Loucy (cell line): ENCODE data around the gene GRHL3.

Source experiments
- CTCF ChIP-seq: fragments of 200-600 bp; sonication (generic); conservative IDR thresholded peaks from 2 replicates; pipeline ENCODE4 v1.5.1; 2014; ENCODE audit warnings: mild to moderate bottlenecking, antibody characterized with exemption, low read length
- EZH2phosphoT487 ChIP-seq: fragments of 200-600 bp; IDR thresholded peaks from 2 replicates; pipeline ENCODE4 v1.6.1; 2018; ENCODE audit warnings: antibody characterized with exemption, mild to moderate bottlenecking, moderate library complexity, borderline replicate concordance

DNA sequence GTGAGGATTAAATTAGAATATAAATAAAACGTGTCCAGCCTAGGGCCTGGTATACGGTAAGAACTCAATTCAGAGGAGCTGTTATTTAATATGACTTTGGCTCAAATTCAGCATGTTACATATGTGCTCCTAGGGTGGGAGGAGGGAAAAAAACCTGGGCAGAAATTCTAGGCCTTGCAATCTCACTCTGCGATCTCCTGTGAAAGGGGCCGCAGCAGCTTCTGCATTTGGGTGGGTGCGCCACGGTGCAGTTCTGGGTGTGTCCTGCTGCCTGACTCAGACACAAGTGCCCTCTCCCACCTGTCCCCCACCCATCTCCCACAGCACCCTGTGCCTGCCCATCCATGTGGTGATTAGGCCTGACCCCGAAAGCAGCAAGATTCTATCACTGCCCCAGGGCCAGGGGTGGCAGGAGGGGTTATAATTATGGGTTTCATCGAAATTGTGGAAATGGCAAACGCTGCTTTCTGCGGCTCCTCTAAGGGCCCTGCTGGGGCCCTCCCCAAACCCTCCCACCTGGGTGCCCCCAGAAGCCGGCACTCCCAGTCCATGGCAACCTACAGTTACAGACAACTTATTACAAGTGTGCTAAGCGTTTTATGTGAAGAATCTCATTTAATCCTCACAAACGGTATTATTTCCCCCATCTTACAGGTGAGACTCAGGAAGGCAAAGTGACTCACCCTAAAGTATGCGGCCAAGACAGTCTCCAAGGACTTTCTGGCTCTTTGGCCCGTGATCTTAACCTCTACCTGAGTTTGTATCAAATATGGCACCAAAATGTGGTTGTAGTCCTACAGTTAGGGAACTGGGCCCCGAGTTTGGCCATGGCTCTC is 25.5 kb upstream of the GRHL3 start:
- TF ChIP-seq EZH2phosphoT487, result no peak
- TF ChIP-seq CTCF, result no peak
